Thoracic aorta (tissue), 2 donors: ENCODE data around the gene LYRM2. TPM values are rescaled to one million over a fixed set of nuclear protein-coding genes. Genes with fewer than 3 reads are reported as not detected.

ENCODE experiments used
- ATAC-seq: fragments of 150-250 bp; one replicate; pipeline ENCODE4 v1.8.0; 2017; ENCODE audit warnings: low read depth; ENCODE audit not compliant: insufficient number of reproducible peaks, low FRiP score
- DNase-seq: peaks from one replicate; pipeline ENCODE4 v3.0.0-alpha.2; 2020; ENCODE audit warnings: low spot score
- H3K27ac ChIP-seq, 2 donors: fragments of 200-600 bp; sonication (generic); 1 replicate in 1 of 2; 2 replicates in 1 of 2; pipeline ENCODE4 v1.5.1; 2016; ENCODE audit warnings: mild to moderate bottlenecking in 2 of 2, moderate library complexity in 2 of 2
- H3K27me3 ChIP-seq: fragments of 200-600 bp; sonication (generic); replicated peaks from 2 replicates; pipeline ENCODE4 v1.6.0; 2016; ENCODE audit warnings: mild to moderate bottlenecking; ENCODE audit not compliant: insufficient read depth
- H3K36me3 ChIP-seq: fragments of 200-600 bp; sonication (generic); one replicate; pipeline ENCODE4 v1.5.1; 2016
- H3K4me1 ChIP-seq, 2 donors: fragments of 200-600 bp; sonication (generic); 1 replicate in 1 of 2; 2 replicates in 1 of 2; pipeline versions ENCODE4 v1.5.1 to v1.6.0; 2016; ENCODE audit warnings: low read depth in 2 of 2, mild to moderate bottlenecking in 1 of 2; ENCODE audit not compliant: control insufficient read depth in 1 of 2
- H3K4me3 ChIP-seq: fragments of 200-600 bp; sonication (generic); 2 replicates; pipeline ENCODE4 v1.5.1; 2016; ENCODE audit warnings: mild to moderate bottlenecking
- H3K9me3 ChIP-seq: fragments of 200-600 bp; sonication (generic); 2 replicates; pipeline ENCODE4 v1.5.1; 2016
- CTCF ChIP-seq: fragments of 200-600 bp; sonication (generic); IDR thresholded peaks from one replicate; pipeline ENCODE4 v1.5.1; 2019; ENCODE audit warnings: antibody characterized with exemption
- total RNA-seq, 2 donors: library from RNA; depleted of rRNA; stranded (reverse); fragments of >200 nt; gene quantifications; one replicate each; pipeline versions ENCODE4 v1.1.0 to v1.2.3, GENCODE V29; 2016

LYRM2 gene
- total RNA-seq, 2 donors from 2014 or later, result 12.9 to 18.1 TPM

GRCh38 chr6:89615882-89616281, 22.7 kb downstream of the LYRM2 start:
- Histone ChIP-seq H3K4me1 (peaks cover 0 to 5% of the 10 kb centered on the region in 2 donors), H3K27ac (no peak overlapping the region), H3K27me3 (no peaks in the 10 kb centered on the region), H3K4me3 (no peak overlapping the region), H3K9me3 (no peaks in the 10 kb centered on the region), H3K36me3 (no peaks in the 10 kb centered on the region)
- no peak for ATAC-seq
- DNase-seq, result no peak
- no peak for TF ChIP-seq CTCF

- ATAC-seq (no peak), DNase-seq (no peak)
- Histone ChIP-seq H3K9me3 (no peaks in the 10 kb centered on the region), H3K4me3 (no peak overlapping the region), H3K4me1 (peaks cover 0 to 5% of the 10 kb centered on the region in 2 donors), H3K27ac (no peak overlapping the region), H3K27me3 (no peaks in the 10 kb centered on the region), H3K36me3 (no peaks in the 10 kb centered on the region)
- TF ChIP-seq CTCF, result no peak
These were observed 24.8 kb downstream of the LYRM2 start for GRCh38 chr6:89613790-89614189.

GRCh38 chr6:89612121-89612520, 26.4 kb downstream of the LYRM2 start:
- Histone ChIP-seq H3K9me3 (no peaks in the 10 kb centered on the region), H3K4me3 (no peak overlapping the region), H3K27me3 (no peaks in the 10 kb centered on the region), H3K36me3 (no peaks in the 10 kb centered on the region), H3K4me1 (peaks cover 0 to 5% of the 10 kb centered on the region in 2 donors), H3K27ac (no peak overlapping the region)
- DNase-seq (no peak), ATAC-seq (no peak)
- TF ChIP-seq CTCF, result no peak

- ATAC-seq, result no peak
- Histone ChIP-seq H3K27me3 (no peaks in the 10 kb centered on the region), H3K27ac (no peak overlapping the region), H3K9me3 (no peaks in the 10 kb centered on the region), H3K4me3 (no peak overlapping the region), H3K4me1 (peaks cover 0 to 5% of the 10 kb centered on the region in 2 donors), H3K36me3 (no peaks in the 10 kb centered on the region)
- DNase-seq, result no peak
- TF ChIP-seq CTCF, result no peak
These were observed 26.9 kb downstream of the LYRM2 start for GRCh38 chr6:89611666-89612065.

GRCh38 chr6:89610149-89610642, 28.4 kb downstream of the LYRM2 start:
- Histone ChIP-seq H3K4me1 (peaks cover 0 to 5% of the 10 kb centered on the region in 2 donors), H3K36me3 (no peaks in the 10 kb centered on the region), H3K4me3 (no peak overlapping the region), H3K9me3 (no peaks in the 10 kb centered on the region), H3K27ac (no peak overlapping the region), H3K27me3 (no peaks in the 10 kb centered on the region)
- TF ChIP-seq CTCF, result peak; percentile 81
- ATAC-seq (no peak), DNase-seq (no peak)
